ENCODE data around the gene TMEM132D. TPM values are rescaled to one million over a fixed set of nuclear protein-coding genes. Genes with fewer than 3 reads are reported as not detected.
"Not testable (repeated sequence)": the region's sequence is repeated elsewhere in the genome, so short reads cannot be mapped to it uniquely, and the experiment has no call there.

The TMEM132D gene
- total RNA-seq, 1 donor from 2014 or later, result 16.5 TPM

DNA sequence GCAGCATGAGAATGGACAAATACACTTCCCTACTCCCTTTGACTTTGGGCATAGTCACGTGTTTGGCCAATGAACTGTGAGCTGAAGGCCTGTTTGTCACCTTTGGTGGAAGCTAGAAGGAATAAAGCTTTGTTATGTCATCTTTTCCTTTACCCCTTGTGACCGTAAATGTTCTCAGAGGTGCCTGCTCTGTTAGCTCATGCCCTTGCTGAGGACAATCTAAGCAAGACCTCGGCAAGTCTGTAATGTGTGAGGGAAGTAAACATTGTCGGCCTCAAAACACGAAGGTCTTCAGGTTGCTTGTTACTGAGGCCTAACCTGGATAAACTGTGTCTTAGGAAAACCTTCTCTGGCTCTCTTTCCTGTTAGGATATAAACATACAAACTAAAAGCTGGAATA, 354.2 kb downstream of the TMEM132D start:
- peaks cover 1% of the 10 kb centered on the region for H3K27me3 Mint-ChIP-seq (ENCODE audit: unreplicated experiment)
- H3K36me3 Mint-ChIP-seq (ENCODE audit: unreplicated experiment), result peaks cover 8% of the 10 kb centered on the region
- no peak for DNase-seq
- H3K4me1 Mint-ChIP-seq (ENCODE audit: low read depth, unreplicated experiment), result no peaks in the 10 kb centered on the region
- TF ChIP-seq, protein P1, sequence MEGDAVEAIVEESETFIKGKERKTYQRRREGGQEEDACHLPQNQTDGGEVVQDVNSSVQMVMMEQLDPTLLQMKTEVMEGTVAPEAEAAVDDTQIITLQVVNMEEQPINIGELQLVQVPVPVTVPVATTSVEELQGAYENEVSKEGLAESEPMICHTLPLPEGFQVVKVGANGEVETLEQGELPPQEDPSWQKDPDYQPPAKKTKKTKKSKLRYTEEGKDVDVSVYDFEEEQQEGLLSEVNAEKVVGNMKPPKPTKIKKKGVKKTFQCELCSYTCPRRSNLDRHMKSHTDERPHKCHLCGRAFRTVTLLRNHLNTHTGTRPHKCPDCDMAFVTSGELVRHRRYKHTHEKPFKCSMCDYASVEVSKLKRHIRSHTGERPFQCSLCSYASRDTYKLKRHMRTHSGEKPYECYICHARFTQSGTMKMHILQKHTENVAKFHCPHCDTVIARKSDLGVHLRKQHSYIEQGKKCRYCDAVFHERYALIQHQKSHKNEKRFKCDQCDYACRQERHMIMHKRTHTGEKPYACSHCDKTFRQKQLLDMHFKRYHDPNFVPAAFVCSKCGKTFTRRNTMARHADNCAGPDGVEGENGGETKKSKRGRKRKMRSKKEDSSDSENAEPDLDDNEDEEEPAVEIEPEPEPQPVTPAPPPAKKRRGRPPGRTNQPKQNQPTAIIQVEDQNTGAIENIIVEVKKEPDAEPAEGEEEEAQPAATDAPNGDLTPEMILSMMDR (IDR thresholded peaks at IDR 0.05; ENCODE audit: partially characterized antibody, unreplicated experiment), result no peak
- peaks cover 4% of the 10 kb centered on the region for H3K9me3 Mint-ChIP-seq (ENCODE audit: unreplicated experiment)
- peak overlapping the region; percentile 24 for H3K27ac Mint-ChIP-seq (ENCODE audit: unreplicated experiment)
- no peak overlapping the region for H3K4me3 Mint-ChIP-seq (ENCODE audit: unreplicated experiment)

DNA sequence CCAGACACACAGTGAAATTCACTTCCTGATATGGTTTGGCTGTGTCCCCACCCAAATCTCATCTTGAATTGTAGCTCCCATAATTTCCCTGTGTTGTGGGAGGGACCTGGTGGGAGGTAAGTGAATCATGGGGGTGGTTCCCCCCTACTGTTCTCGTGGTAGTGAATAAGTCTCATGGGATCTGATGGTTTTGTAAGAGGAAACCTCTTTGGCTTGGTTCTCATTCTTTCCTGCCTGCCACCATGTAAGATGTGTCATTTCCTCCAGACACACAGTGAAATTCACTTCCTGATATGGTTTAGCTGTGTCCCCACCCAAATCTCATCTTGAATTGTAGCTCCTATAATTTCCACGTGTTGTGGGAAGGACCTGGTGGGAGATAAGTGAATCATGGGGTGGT, 354.8 kb downstream of the TMEM132D start:
- not testable (repeated sequence) for H3K27ac Mint-ChIP-seq (ENCODE audit: unreplicated experiment); DNase-seq; H3K4me3 Mint-ChIP-seq (ENCODE audit: unreplicated experiment); H3K36me3 Mint-ChIP-seq (ENCODE audit: unreplicated experiment); H3K27me3 Mint-ChIP-seq (ENCODE audit: unreplicated experiment); H3K9me3 Mint-ChIP-seq (ENCODE audit: unreplicated experiment); H3K4me1 Mint-ChIP-seq (ENCODE audit: low read depth, unreplicated experiment)

DNA sequence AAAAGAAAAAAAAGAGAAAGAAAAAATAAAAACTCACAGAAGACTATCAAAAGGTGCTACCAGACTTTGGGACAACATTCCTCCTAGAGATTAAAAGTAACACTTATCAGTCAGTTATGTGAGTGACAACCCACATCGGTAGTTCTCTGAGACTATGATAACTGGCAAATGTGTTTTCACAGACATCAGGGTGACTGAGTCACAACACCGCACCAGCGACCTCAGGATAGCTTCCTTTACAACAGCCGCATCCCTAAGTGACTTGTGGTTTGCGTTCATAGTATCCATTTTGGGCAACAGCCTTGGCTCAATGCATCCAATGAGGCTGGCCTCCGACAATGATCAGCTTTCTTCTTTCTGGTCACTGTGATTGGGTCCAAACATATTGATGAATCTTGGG, 359.1 kb downstream of the TMEM132D start:
- TF ChIP-seq, protein P1 (IDR thresholded peaks at IDR 0.05; ENCODE audit: partially characterized antibody, unreplicated experiment), result no peak
- no peak overlapping the region for H3K4me3 Mint-ChIP-seq (ENCODE audit: unreplicated experiment)
- peaks cover 8% of the 10 kb centered on the region for H3K36me3 Mint-ChIP-seq (ENCODE audit: unreplicated experiment)
- no peak for DNase-seq
- no peak overlapping the region for H3K27ac Mint-ChIP-seq (ENCODE audit: unreplicated experiment)
- no peaks in the 10 kb centered on the region for H3K27me3 Mint-ChIP-seq (ENCODE audit: unreplicated experiment)
- peaks cover 5% of the 10 kb centered on the region for H3K9me3 Mint-ChIP-seq (ENCODE audit: unreplicated experiment)
- H3K4me1 Mint-ChIP-seq (ENCODE audit: low read depth, unreplicated experiment), result peaks cover 2% of the 10 kb centered on the region

DNA sequence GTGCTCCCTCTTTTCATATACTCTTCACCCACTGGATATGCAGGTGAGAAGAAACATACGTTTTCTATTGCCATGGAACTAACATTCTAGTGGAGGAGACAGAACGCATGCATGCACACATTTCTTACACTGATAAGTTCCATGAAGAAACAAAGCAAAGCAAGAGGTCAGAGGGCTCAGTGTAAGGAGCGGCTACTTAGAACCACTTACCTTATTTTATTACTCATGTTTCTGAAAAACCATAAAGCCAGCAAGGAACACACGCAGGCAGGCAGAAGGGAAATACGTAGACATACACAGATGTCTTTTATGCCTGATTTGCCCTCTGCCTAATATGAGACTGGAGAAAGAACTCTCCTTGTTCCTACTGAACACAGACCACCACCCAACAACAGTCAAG, 362.9 kb downstream of the TMEM132D start:
- TF ChIP-seq, protein P1 (IDR thresholded peaks at IDR 0.05; ENCODE audit: partially characterized antibody, unreplicated experiment), result no peak
- H3K36me3 Mint-ChIP-seq (ENCODE audit: unreplicated experiment), result no peaks in the 10 kb centered on the region
- peaks cover 15% of the 10 kb centered on the region for H3K9me3 Mint-ChIP-seq (ENCODE audit: unreplicated experiment)

DNA sequence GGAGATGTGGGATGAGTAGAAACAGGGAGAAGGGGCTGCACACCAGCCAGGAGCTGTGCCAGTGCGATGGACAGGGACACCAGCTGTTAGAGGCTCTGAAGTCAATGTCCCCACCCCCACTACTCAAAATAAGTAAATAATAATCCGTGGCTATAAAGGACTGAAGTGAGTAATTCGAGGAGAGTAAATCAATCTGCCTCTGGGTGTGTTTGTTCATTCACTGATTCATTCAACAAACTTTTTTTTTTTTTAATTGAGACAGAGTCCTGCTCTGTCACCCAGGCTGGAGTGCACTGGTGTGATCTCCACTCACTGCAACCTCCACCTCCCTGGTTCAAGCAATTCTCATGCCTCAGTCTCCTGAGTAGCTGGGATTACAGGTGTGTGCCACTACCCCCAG, 363.6 kb downstream of the TMEM132D start:
- TF ChIP-seq, protein P1 (IDR thresholded peaks at IDR 0.05; ENCODE audit: partially characterized antibody, unreplicated experiment), result no peak
- no peak for DNase-seq
- H3K27ac Mint-ChIP-seq (ENCODE audit: unreplicated experiment), result no peak overlapping the region
- no peaks in the 10 kb centered on the region for H3K36me3 Mint-ChIP-seq (ENCODE audit: unreplicated experiment)
- peaks cover 2% of the 10 kb centered on the region for H3K4me1 Mint-ChIP-seq (ENCODE audit: low read depth, unreplicated experiment)
- H3K4me3 Mint-ChIP-seq (ENCODE audit: unreplicated experiment), result no peak overlapping the region
- peaks cover 3% of the 10 kb centered on the region for H3K27me3 Mint-ChIP-seq (ENCODE audit: unreplicated experiment)
- H3K9me3 Mint-ChIP-seq (ENCODE audit: unreplicated experiment), result peaks cover 14% of the 10 kb centered on the region

More for the DNA sequence above, 362.9 kb downstream of the TMEM132D start:
- Mint-ChIP-seq H3K27me3 (ENCODE audit: unreplicated experiment) (peaks cover 3% of the 10 kb centered on the region), H3K27ac (ENCODE audit: unreplicated experiment) (no peak overlapping the region), H3K4me3 (ENCODE audit: unreplicated experiment) (no peak overlapping the region), H3K4me1 (ENCODE audit: low read depth, unreplicated experiment) (peaks cover 2% of the 10 kb centered on the region)
- no peak for DNase-seq

DNA sequence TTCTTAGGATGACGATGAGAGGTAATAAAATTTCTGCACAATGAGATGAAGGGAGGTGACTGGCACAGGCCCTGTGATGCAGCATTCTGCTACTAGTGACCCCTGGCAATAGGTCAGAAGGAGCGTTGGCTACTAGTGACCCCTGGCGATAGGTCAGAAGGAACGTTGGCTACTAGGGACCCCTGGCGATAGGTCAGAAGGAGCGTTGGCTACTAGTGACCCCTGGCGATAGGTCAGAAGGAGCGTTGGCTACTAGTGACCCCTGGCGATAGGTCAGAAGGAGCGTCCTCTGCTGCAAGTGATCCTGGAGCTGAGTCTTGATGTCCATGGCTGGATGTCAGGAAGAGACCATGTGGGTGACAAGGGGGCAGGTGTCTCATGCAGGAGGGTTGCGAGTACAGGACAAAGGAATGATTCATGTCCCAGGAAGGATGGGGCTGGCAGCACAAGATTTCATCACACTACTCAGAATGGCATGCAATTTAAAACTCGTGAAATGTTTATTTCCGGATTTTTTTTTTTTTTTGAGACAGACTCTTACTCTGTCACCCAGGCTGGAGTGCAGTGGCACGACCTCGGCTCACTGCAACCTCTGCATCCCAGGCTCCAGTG, 365.0 kb downstream of the TMEM132D start:
- H3K9me3 Mint-ChIP-seq (ENCODE audit: unreplicated experiment), result peaks cover 14% of the 10 kb centered on the region
- DNase-seq; H3K4me3 Mint-ChIP-seq (ENCODE audit: unreplicated experiment); H3K36me3 Mint-ChIP-seq (ENCODE audit: unreplicated experiment); H3K27ac Mint-ChIP-seq (ENCODE audit: unreplicated experiment); H3K4me1 Mint-ChIP-seq (ENCODE audit: low read depth, unreplicated experiment); H3K27me3 Mint-ChIP-seq (ENCODE audit: unreplicated experiment): not testable (repeated sequence)
